ENCODE measurements around the gene SMURF1.

The SMURF1 gene

GRCh38 chr7:99004781-99005500, 139.0 kb downstream of the SMURF1 start:
- no peak for FAIRE-seq
- no peak for DNase-seq (ENCODE audit: insufficient read length, low spot score)
- TF ChIP-seq CTCF (IDR thresholded peaks at IDR 0.05; ENCODE audit: insufficient read depth, missing control alignments), result no peak

- no peak for FAIRE-seq
- DNase-seq (ENCODE audit: insufficient read length, low spot score), result no peak
- TF ChIP-seq CTCF (IDR thresholded peaks at IDR 0.05; ENCODE audit: insufficient read depth, missing control alignments), result no peak
Observed at GRCh38 chr7:99004216-99004615, 139.7 kb downstream of the SMURF1 start.

- DNase-seq (ENCODE audit: insufficient read length, low spot score) (no peak), FAIRE-seq (no peak)
- TF ChIP-seq CTCF (IDR thresholded peaks at IDR 0.05; ENCODE audit: insufficient read depth, missing control alignments), result no peak
Observed at GRCh38 chr7:99003419-99003818, 140.5 kb downstream of the SMURF1 start.

- FAIRE-seq, result no peak
- DNase-seq (ENCODE audit: insufficient read length, low spot score), result no peak
- TF ChIP-seq CTCF (IDR thresholded peaks at IDR 0.05; ENCODE audit: insufficient read depth, missing control alignments), result no peak
Observed at GRCh38 chr7:99002827-99003212, 141.1 kb downstream of the SMURF1 start.

- DNase-seq (ENCODE audit: insufficient read length, low spot score), result no peak
- no peak for FAIRE-seq
- no peak for TF ChIP-seq CTCF (IDR thresholded peaks at IDR 0.05; ENCODE audit: insufficient read depth, missing control alignments)
Observed at GRCh38 chr7:99002148-99002826, 141.6 kb downstream of the SMURF1 start.

GRCh38 chr7:99001482-99002147, 142.3 kb downstream of the SMURF1 start:
- FAIRE-seq (no peak), DNase-seq (ENCODE audit: insufficient read length, low spot score) (no peak)
- no peak for TF ChIP-seq CTCF (IDR thresholded peaks at IDR 0.05; ENCODE audit: insufficient read depth, missing control alignments)
